OCI-LY1 (cell line): ENCODE data around the gene CD207.

ENCODE experiments used
- CTCF ChIP-seq: fragments of 200-600 bp; sonication (generic), shearing (Covaris generic); IDR thresholded peaks from 2 replicates; pipeline ENCODE4 v1.5.1; 2017; ENCODE audit warnings: mild to moderate bottlenecking, antibody characterized with exemption, low read length, moderate library complexity, mixed read lengths
- EZH2 ChIP-seq: fragments of 200-600 bp; sonication (generic), shearing (Covaris generic); IDR thresholded peaks from 2 replicates; pipeline ENCODE4 v1.8.0; 2017; ENCODE audit warnings: borderline replicate concordance, mixed run types, mild to moderate bottlenecking, antibody characterized with exemption, low read length, moderate library complexity, mixed read lengths

DNA sequence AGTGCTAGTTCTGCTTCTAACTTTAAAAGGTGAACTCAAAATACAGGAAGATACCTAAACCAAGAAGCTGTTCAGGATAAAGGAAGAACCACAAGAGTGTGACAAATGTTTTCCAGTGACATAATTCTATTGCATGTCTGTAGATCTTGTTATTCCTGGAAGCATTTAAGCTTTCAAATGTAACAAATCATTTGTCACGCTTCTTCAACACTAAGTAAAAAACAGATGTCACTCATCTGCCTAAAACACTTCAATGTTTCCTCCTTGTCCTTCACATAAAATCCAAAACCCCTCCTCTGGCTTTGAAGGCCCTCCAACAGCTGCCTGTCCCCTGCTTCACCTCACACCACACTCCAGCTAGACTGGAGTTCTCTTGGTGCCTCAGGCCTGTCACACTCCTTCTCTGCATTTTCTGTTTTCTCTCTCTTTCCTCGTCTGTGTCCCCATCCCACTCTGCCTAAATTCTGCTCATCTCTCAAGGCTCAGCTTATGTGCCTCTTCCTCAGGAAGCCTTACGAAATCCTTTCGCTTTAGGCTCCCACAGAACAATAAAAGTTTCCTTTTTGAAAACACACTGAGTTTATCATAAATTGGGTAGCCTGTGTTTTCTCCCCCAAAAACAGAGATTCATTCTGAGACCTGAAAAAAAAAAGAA is 8.8 kb downstream of the CD207 start:
- no peak for TF ChIP-seq CTCF
- no peak for TF ChIP-seq EZH2
